ENCODE data around the gene ZEB1. TPM values are rescaled to one million over a fixed set of nuclear protein-coding genes. Genes with fewer than 3 reads are reported as not detected.
A peak's percentile ranks its signal among the peaks of the same experiment; 100 is the strongest.

ZEB1 gene
- total RNA-seq, 1 experiment from 2014 or later, result 1.4 TPM

GRCh38 chr10:31464552-31464951, 145.5 kb downstream of the ZEB1 start:
- no peaks in the 10 kb centered on the region for H3K36me3 ChIP-seq (ENCODE audit: low read depth)
- no peak overlapping the region for H3K4me3 ChIP-seq
- intact Hi-C loops (cut with micrococcal nuclease; ENCODE audit: unreplicated experiment), result loop anchor here (10.0 kb wide), 1 partner anchor 430 kb away; the partner anchor contains the start of gene ZNF438
- no peak overlapping the region for H2AFZ ChIP-seq
- H3K27me3 ChIP-seq (ENCODE audit: insufficient read depth, low read depth), result no peaks in the 10 kb centered on the region
- no peak for DNase-seq
- no peaks in the 10 kb centered on the region for H3K79me2 ChIP-seq (ENCODE audit: low read depth)
- no TSS peak for BruUV-seq (replicated peaks)
- ChIA-PET POLR2A (ENCODE audit: unreplicated experiment) (no interaction called here), CTCF (no interaction called here)
- H3K4me2 ChIP-seq, result no peak overlapping the region
- TF ChIP-seq CTCF (conservative IDR thresholded peaks at IDR 0.05) (no peak), EZH2 (IDR thresholded peaks at IDR 0.05; ENCODE audit: low read depth) (no peak)
- H3K9me2 ChIP-seq (ENCODE audit: insufficient read depth), result no peaks in the 10 kb centered on the region
- no peaks in the 10 kb centered on the region for H4K20me1 ChIP-seq (ENCODE audit: insufficient read depth)
- H3K9me3 ChIP-seq (ENCODE audit: insufficient read depth, low read depth), result 0 out of 2 replicates have a peak, but pooled peaks cover 6% of the 10 kb centered on the region
- no peaks in the 10 kb centered on the region for H3F3A ChIP-seq (ENCODE audit: insufficient read depth, low read depth)
- H3K4me1 ChIP-seq (replicated peaks; ENCODE audit: insufficient read depth), result no peaks in the 10 kb centered on the region
- H3K27ac ChIP-seq, result no peak overlapping the region

GRCh38 chr10:31466313-31466712, 147.3 kb downstream of the ZEB1 start:
- Histone ChIP-seq H3K36me3 (ENCODE audit: low read depth) (no peaks in the 10 kb centered on the region), H2AFZ (no peak overlapping the region), H3K79me2 (ENCODE audit: low read depth) (no peaks in the 10 kb centered on the region), H3K9me2 (ENCODE audit: insufficient read depth) (no peaks in the 10 kb centered on the region), H4K20me1 (ENCODE audit: insufficient read depth) (no peaks in the 10 kb centered on the region), H3K9me3 (ENCODE audit: insufficient read depth, low read depth) (0 out of 2 replicates have a peak, but pooled peaks cover 6% of the 10 kb centered on the region), H3K4me3 (no peak overlapping the region), H3K4me1 (replicated peaks; ENCODE audit: insufficient read depth) (no peaks in the 10 kb centered on the region), H3K27me3 (ENCODE audit: insufficient read depth, low read depth) (no peaks in the 10 kb centered on the region), H3K27ac (no peak overlapping the region), H3K4me2 (no peak overlapping the region), H3F3A (ENCODE audit: insufficient read depth, low read depth) (no peaks in the 10 kb centered on the region)
- POLR2A ChIA-PET (ENCODE audit: unreplicated experiment), result interaction anchor here (0.6 kb wide), 1 partner anchor 294 kb away, joined by 6 read pairs; no protein-coding TSS in a partner anchor
- intact Hi-C loops (cut with micrococcal nuclease; ENCODE audit: unreplicated experiment), result loop anchor here (10.0 kb wide), 1 partner anchor 432 kb away; the partner anchor contains the start of gene ZNF438
- DNase-seq, result no peak
- CTCF ChIA-PET, result interaction anchor here (0.6 kb wide), 1 partner anchor 683 kb away, joined by 3 read pairs; no protein-coding TSS in a partner anchor
- TF ChIP-seq CTCF (conservative IDR thresholded peaks at IDR 0.05) (no peak), EZH2 (IDR thresholded peaks at IDR 0.05; ENCODE audit: low read depth) (no peak)
- BruUV-seq (replicated peaks), result no TSS peak

- Histone ChIP-seq H3K9me3 (ENCODE audit: insufficient read depth, low read depth) (0 out of 2 replicates have a peak, but pooled peaks cover 6% of the 10 kb centered on the region), H3K9me2 (ENCODE audit: insufficient read depth) (no peaks in the 10 kb centered on the region), H3K4me2 (no peak overlapping the region), H3K36me3 (ENCODE audit: low read depth) (no peaks in the 10 kb centered on the region), H3K4me3 (no peak overlapping the region), H3K27ac (no peak overlapping the region), H3K27me3 (ENCODE audit: insufficient read depth, low read depth) (no peaks in the 10 kb centered on the region), H3F3A (ENCODE audit: insufficient read depth, low read depth) (no peaks in the 10 kb centered on the region), H3K4me1 (replicated peaks; ENCODE audit: insufficient read depth) (no peaks in the 10 kb centered on the region), H3K79me2 (ENCODE audit: low read depth) (no peaks in the 10 kb centered on the region), H4K20me1 (ENCODE audit: insufficient read depth) (no peaks in the 10 kb centered on the region), H2AFZ (no peak overlapping the region)
- CTCF ChIA-PET, result interaction anchor here (0.5 kb wide), 1 partner anchor 684 kb away, joined by 3 read pairs; no protein-coding TSS in a partner anchor
- DNase-seq, result peak; percentile 36 to 51
- no peak for TF ChIP-seq EZH2 (IDR thresholded peaks at IDR 0.05; ENCODE audit: low read depth)
- peak; percentile 75 for TF ChIP-seq CTCF (conservative IDR thresholded peaks at IDR 0.05)
- POLR2A ChIA-PET (ENCODE audit: unreplicated experiment), result no interaction called here
- intact Hi-C loops (cut with micrococcal nuclease; ENCODE audit: unreplicated experiment), result loop anchor here (10.0 kb wide), 1 partner anchor 433 kb away; the partner anchor contains the start of gene ZNF438
- BruUV-seq (replicated peaks), result no TSS peak
These were observed 148.9 kb downstream of the ZEB1 start for GRCh38 chr10:31467791-31468535.

Data from PC-9 (cell line).